GM23248 (cell line): ENCODE results near the gene SLC7A1.

Experiments used
- EZH2 ChIP-seq: fragments of 200-600 bp; sonication (generic); IDR thresholded peaks from 2 replicates; pipeline ENCODE4 v1.6.1; 2018; ENCODE audit warnings: antibody characterized with exemption, mild to moderate bottlenecking; ENCODE audit not compliant: insufficient read depth, poor library complexity, severe bottlenecking
- EZH2phosphoT487 ChIP-seq: fragments of 200-600 bp; sonication (generic); IDR thresholded peaks from 2 replicates; pipeline ENCODE4 v1.6.1; 2018; ENCODE audit warnings: antibody characterized with exemption, moderate library complexity, mild to moderate bottlenecking, low read depth; ENCODE audit not compliant: insufficient read depth

DNA sequence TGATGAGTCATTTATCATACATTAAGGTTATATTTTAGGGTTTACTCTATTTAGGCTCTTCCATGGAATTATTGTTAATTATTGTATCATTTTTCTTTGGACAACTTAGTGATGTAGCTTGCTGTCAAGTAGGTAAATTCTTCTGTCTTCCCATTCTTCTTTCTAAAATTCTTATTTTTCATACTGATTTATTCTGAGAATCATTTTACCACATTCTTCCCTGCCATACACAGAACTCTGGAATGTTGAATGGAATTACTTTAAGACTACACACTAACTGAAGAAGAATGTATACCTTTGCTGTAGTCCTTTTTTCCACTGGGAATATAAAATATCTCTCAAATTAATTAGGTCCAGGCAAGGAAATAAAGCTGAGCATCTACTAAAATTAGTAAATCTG lies 24.5 kb upstream of the SLC7A1 start:
- TF ChIP-seq EZH2phosphoT487, result no peak
- no peak for TF ChIP-seq EZH2
